GM12891 (cell line): Measurements from ENCODE around the gene ADARB1.

Source experiments
- POLR2A ChIP-seq: IDR thresholded peaks from 2 replicates; pipeline ENCODE4 v1.6.1; 2011; ENCODE audit warnings: low read depth, low read length, control low read depth
- POLR2AphosphoS5 ChIP-seq: IDR thresholded peaks from 2 replicates; pipeline ENCODE4 v1.6.1; 2011; ENCODE audit warnings: low read depth, low read length, control low read depth

GRCh38 chr21:45176141-45176540 is 101.8 kb downstream of the ADARB1 start:
- no peak for TF ChIP-seq POLR2A
- TF ChIP-seq POLR2AphosphoS5 = no peak
